HEK293 (cell line): ENCODE measurements around the gene ELAVL1.

ENCODE experiments used
- KLF1 ChIP-seq: fragments of 450-650 bp; formaldehyde crosslinking; IDR thresholded peaks from 2 replicates; pipeline ENCODE4 v1.5.1; 2016; ENCODE audit warnings: missing biosample characterization, missing genetic modification characterization
- OVOL3 ChIP-seq: fragments of 450-650 bp; formaldehyde crosslinking; IDR thresholded peaks from 2 replicates; pipeline ENCODE4 v1.5.1; 2016; ENCODE audit warnings: missing biosample characterization, missing genetic modification characterization
- PRDM1 ChIP-seq: fragments of 450-650 bp; formaldehyde crosslinking; IDR thresholded peaks from 2 replicates; pipeline ENCODE4; 2016; ENCODE audit warnings: missing biosample characterization, missing genetic modification characterization
- PRDM6 ChIP-seq: fragments of 450-650 bp; formaldehyde crosslinking; IDR thresholded peaks from 2 replicates; pipeline ENCODE4 v1.5.1; 2017; ENCODE audit warnings: missing biosample characterization, missing genetic modification characterization
- SP3 ChIP-seq: fragments of 450-650 bp; formaldehyde crosslinking; IDR thresholded peaks from 2 replicates; pipeline ENCODE4 v1.5.1; 2016; ENCODE audit warnings: missing biosample characterization, missing genetic modification characterization
- ZBTB17 ChIP-seq: fragments of 450-650 bp; formaldehyde crosslinking; IDR thresholded peaks from 2 replicates; pipeline ENCODE4 v1.5.1; 2016; ENCODE audit warnings: missing biosample characterization, missing genetic modification characterization
- ZBTB48 ChIP-seq: fragments of 450-650 bp; formaldehyde crosslinking; IDR thresholded peaks from 2 replicates; pipeline ENCODE4 v1.5.1; 2016; ENCODE audit warnings: missing biosample characterization, missing genetic modification characterization
- ZNF133 ChIP-seq: fragments of 450-650 bp; formaldehyde crosslinking; IDR thresholded peaks from 2 replicates; pipeline ENCODE4 v1.5.1; 2016; ENCODE audit warnings: missing biosample characterization, missing genetic modification characterization
- ZNF169 ChIP-seq: fragments of 450-650 bp; formaldehyde crosslinking; IDR thresholded peaks from 2 replicates; pipeline ENCODE4 v1.5.1; 2016; ENCODE audit warnings: missing biosample characterization, missing genetic modification characterization
- ZNF174 ChIP-seq: fragments of 450-650 bp; formaldehyde crosslinking; IDR thresholded peaks from 2 replicates; pipeline ENCODE4 v1.5.0; 2017; ENCODE audit warnings: missing biosample characterization, mild to moderate bottlenecking, missing genetic modification characterization
- ZNF223 ChIP-seq: fragments of 450-650 bp; formaldehyde crosslinking; IDR thresholded peaks from 2 replicates; pipeline ENCODE4 v1.5.1; 2016; ENCODE audit warnings: missing biosample characterization, missing genetic modification characterization
- ZNF292 ChIP-seq: fragments of 450-650 bp; formaldehyde crosslinking; IDR thresholded peaks from 2 replicates; pipeline ENCODE4 v1.5.1; 2016; ENCODE audit warnings: low read depth, missing biosample characterization, missing genetic modification characterization, borderline replicate concordance
- ZNF394 ChIP-seq: fragments of 450-650 bp; formaldehyde crosslinking; IDR thresholded peaks from 2 replicates; pipeline ENCODE4 v1.5.1; 2016; ENCODE audit warnings: missing biosample characterization, missing genetic modification characterization, mild to moderate bottlenecking, moderate library complexity, borderline replicate concordance
- ZNF473 ChIP-seq: fragments of 450-650 bp; formaldehyde crosslinking; IDR thresholded peaks from 2 replicates; pipeline ENCODE4 v1.5.1; 2017; ENCODE audit warnings: missing biosample characterization, missing genetic modification characterization
- ZNF561 ChIP-seq: fragments of 450-650 bp; IDR thresholded peaks from 2 replicates; pipeline ENCODE4 v1.5.1; 2018; ENCODE audit warnings: missing biosample characterization, missing genetic modification characterization, borderline replicate concordance
- ZNF626 ChIP-seq: fragments of 450-650 bp; sonication (Bioruptor Pico); formaldehyde crosslinking; IDR thresholded peaks from 2 replicates; pipeline ENCODE4 v1.5.1; 2018; ENCODE audit warnings: missing biosample characterization, missing genetic modification characterization, inconsistent platforms
- ZNF664 ChIP-seq: fragments of 450-650 bp; formaldehyde crosslinking; IDR thresholded peaks from 2 replicates; pipeline ENCODE4 v1.5.1; 2016; ENCODE audit warnings: missing biosample characterization, missing genetic modification characterization
- ZNF768 ChIP-seq: fragments of 450-650 bp; formaldehyde crosslinking; IDR thresholded peaks from 2 replicates; pipeline ENCODE4 v1.5.1; 2018; ENCODE audit warnings: missing biosample characterization, mild to moderate bottlenecking, missing genetic modification characterization
- ZNF843 ChIP-seq: fragments of 450-650 bp; formaldehyde crosslinking; IDR thresholded peaks from 2 replicates; pipeline ENCODE4 v1.5.1; 2016; ENCODE audit warnings: missing biosample characterization, missing genetic modification characterization
- ZXDB ChIP-seq: fragments of 450-650 bp; formaldehyde crosslinking; IDR thresholded peaks from 2 replicates; pipeline ENCODE4 v1.5.1; 2016; ENCODE audit warnings: missing biosample characterization, missing genetic modification characterization
- TF ChIP-seq, protein P1 (sequence below): fragments of 450-650 bp; formaldehyde crosslinking; IDR thresholded peaks from 2 replicates; pipeline ENCODE4 v1.5.1; 2016; ENCODE audit warnings: missing biosample characterization, missing genetic modification characterization
- TF ChIP-seq, protein P2 (sequence below): fragments of 450-650 bp; formaldehyde crosslinking; IDR thresholded peaks from 2 replicates; pipeline ENCODE4 v1.5.1; 2017; ENCODE audit warnings: missing biosample characterization, missing genetic modification characterization
- TF ChIP-seq, protein P3 (sequence below): fragments of 450-650 bp; formaldehyde crosslinking; IDR thresholded peaks from 2 replicates; pipeline ENCODE4 v1.5.1; 2016; ENCODE audit warnings: missing biosample characterization, missing genetic modification characterization
- TF ChIP-seq, protein P4 (sequence below): fragments of 450-650 bp; formaldehyde crosslinking; IDR thresholded peaks from 2 replicates; pipeline ENCODE4 v1.5.1; 2016; ENCODE audit warnings: missing biosample characterization, missing genetic modification characterization
- TF ChIP-seq, protein P5 (sequence below): fragments of 450-650 bp; formaldehyde crosslinking; IDR thresholded peaks from 2 replicates; pipeline ENCODE4 v1.5.1; 2016; ENCODE audit warnings: missing biosample characterization, missing genetic modification characterization
- TF ChIP-seq, protein P6 (sequence below): fragments of 450-650 bp; formaldehyde crosslinking; optimal IDR thresholded peaks from 2 replicates; pipeline ENCODE3; 2016; ENCODE audit warnings: missing biosample characterization, mild to moderate bottlenecking, missing genetic modification characterization

ELAVL1 gene

GRCh38 chr19:8050274-8051096 lies 45.0 kb upstream of the ELAVL1 start (continued):
- TF ChIP-seq, protein P1, sequence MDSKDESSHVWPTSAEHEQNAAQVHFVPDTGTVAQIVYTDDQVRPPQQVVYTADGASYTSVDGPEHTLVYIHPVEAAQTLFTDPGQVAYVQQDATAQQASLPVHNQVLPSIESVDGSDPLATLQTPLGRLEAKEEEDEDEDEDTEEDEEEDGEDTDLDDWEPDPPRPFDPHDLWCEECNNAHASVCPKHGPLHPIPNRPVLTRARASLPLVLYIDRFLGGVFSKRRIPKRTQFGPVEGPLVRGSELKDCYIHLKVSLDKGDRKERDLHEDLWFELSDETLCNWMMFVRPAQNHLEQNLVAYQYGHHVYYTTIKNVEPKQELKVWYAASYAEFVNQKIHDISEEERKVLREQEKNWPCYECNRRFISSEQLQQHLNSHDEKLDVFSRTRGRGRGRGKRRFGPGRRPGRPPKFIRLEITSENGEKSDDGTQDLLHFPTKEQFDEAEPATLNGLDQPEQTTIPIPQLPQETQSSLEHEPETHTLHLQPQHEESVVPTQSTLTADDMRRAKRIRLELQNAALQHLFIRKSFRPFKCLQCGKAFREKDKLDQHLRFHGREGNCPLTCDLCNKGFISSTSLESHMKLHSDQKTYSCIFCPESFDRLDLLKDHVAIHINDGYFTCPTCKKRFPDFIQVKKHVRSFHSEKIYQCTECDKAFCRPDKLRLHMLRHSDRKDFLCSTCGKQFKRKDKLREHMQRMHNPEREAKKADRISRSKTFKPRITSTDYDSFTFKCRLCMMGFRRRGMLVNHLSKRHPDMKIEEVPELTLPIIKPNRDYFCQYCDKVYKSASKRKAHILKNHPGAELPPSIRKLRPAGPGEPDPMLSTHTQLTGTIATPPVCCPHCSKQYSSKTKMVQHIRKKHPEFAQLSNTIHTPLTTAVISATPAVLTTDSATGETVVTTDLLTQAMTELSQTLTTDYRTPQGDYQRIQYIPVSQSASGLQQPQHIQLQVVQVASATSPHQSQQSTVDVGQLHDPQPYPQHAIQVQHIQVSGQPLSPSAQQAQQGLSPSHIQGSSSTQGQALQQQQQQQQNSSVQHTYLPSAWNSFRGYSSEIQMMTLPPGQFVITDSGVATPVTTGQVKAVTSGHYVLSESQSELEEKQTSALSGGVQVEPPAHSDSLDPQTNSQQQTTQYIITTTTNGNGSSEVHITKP (tag by site-specific recombination), result peak; percentile 50
- TF ChIP-seq, protein P2, sequence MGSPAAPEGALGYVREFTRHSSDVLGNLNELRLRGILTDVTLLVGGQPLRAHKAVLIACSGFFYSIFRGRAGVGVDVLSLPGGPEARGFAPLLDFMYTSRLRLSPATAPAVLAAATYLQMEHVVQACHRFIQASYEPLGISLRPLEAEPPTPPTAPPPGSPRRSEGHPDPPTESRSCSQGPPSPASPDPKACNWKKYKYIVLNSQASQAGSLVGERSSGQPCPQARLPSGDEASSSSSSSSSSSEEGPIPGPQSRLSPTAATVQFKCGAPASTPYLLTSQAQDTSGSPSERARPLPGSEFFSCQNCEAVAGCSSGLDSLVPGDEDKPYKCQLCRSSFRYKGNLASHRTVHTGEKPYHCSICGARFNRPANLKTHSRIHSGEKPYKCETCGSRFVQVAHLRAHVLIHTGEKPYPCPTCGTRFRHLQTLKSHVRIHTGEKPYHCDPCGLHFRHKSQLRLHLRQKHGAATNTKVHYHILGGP (tag by site-specific recombination), result no peak
- TF ChIP-seq ZNF174 (no peak), ZNF664 (tag by site-specific recombination) (no peak), ZNF133 (tag by site-specific recombination) (no peak), PRDM6 (no peak), KLF1 (tag by site-specific recombination) (peak; percentile 70), ZNF292 (tag by site-specific recombination) (no peak), ZNF169 (no peak), ZNF626 (tag by site-specific recombination) (no peak), SP3 (tag by site-specific recombination) (peak; percentile 82), ZNF561 (tag by site-specific recombination) (no peak), ZBTB48 (no peak), OVOL3 (tag by site-specific recombination) (no peak), PRDM1 (tag by site-specific recombination) (no peak), ZNF768 (tag by site-specific recombination) (no peak), ZBTB17 (tag by site-specific recombination) (no peak), ZXDB (no peak), ZNF223 (tag by site-specific recombination) (no peak), ZNF843 (tag by site-specific recombination) (no peak), ZNF394 (tag by site-specific recombination) (no peak), ZNF473 (no peak)
- TF ChIP-seq, protein P3, sequence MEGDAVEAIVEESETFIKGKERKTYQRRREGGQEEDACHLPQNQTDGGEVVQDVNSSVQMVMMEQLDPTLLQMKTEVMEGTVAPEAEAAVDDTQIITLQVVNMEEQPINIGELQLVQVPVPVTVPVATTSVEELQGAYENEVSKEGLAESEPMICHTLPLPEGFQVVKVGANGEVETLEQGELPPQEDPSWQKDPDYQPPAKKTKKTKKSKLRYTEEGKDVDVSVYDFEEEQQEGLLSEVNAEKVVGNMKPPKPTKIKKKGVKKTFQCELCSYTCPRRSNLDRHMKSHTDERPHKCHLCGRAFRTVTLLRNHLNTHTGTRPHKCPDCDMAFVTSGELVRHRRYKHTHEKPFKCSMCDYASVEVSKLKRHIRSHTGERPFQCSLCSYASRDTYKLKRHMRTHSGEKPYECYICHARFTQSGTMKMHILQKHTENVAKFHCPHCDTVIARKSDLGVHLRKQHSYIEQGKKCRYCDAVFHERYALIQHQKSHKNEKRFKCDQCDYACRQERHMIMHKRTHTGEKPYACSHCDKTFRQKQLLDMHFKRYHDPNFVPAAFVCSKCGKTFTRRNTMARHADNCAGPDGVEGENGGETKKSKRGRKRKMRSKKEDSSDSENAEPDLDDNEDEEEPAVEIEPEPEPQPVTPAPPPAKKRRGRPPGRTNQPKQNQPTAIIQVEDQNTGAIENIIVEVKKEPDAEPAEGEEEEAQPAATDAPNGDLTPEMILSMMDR (tag by site-specific recombination), result no peak
- TF ChIP-seq, protein P4, sequence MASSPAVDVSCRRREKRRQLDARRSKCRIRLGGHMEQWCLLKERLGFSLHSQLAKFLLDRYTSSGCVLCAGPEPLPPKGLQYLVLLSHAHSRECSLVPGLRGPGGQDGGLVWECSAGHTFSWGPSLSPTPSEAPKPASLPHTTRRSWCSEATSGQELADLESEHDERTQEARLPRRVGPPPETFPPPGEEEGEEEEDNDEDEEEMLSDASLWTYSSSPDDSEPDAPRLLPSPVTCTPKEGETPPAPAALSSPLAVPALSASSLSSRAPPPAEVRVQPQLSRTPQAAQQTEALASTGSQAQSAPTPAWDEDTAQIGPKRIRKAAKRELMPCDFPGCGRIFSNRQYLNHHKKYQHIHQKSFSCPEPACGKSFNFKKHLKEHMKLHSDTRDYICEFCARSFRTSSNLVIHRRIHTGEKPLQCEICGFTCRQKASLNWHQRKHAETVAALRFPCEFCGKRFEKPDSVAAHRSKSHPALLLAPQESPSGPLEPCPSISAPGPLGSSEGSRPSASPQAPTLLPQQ (tag by site-specific recombination), result no peak
- TF ChIP-seq, protein P5, sequence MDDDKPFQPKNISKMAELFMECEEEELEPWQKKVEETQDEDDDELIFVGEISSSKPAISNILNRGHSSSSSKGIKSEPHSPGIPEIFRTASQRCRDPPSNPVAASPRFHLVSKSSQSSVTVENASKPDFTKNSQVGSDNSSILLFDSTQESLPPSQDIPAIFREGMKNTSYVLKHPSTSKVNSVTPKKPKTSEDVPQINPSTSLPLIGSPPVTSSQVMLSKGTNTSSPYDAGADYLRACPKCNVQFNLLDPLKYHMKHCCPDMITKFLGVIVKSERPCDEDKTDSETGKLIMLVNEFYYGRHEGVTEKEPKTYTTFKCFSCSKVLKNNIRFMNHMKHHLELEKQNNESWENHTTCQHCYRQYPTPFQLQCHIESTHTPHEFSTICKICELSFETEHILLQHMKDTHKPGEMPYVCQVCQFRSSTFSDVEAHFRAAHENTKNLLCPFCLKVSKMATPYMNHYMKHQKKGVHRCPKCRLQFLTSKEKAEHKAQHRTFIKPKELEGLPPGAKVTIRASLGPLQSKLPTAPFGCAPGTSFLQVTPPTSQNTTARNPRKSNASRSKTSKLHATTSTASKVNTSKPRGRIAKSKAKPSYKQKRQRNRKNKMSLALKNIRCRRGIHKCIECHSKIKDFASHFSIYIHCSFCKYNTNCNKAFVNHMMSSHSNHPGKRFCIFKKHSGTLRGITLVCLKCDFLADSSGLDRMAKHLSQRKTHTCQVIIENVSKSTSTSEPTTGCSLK (tag by site-specific recombination), result no peak
- TF ChIP-seq, protein P6, sequence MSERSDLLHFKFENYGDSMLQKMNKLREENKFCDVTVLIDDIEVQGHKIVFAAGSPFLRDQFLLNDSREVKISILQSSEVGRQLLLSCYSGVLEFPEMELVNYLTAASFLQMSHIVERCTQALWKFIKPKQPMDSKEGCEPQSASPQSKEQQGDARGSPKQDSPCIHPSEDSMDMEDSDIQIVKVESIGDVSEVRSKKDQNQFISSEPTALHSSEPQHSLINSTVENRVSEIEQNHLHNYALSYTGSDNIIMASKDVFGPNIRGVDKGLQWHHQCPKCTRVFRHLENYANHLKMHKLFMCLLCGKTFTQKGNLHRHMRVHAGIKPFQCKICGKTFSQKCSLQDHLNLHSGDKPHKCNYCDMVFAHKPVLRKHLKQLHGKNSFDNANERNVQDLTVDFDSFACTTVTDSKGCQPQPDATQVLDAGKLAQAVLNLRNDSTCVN, result peak; percentile 20
